GM21737 (cell line): ENCODE measurements around the gene PRDM11.
"Not testable (repeated sequence)": the region's sequence is repeated elsewhere in the genome, so short reads cannot be mapped to it uniquely, and the experiment has no call there.

Experiments
- ATAC-seq: cut with Tn5 transposase; IDR thresholded peaks from one replicate; pipeline ENCODE4 v1.9.1; 2021; ENCODE audit warnings: mild to moderate bottlenecking, moderate library complexity; ENCODE audit not compliant: unreplicated experiment

The PRDM11 gene

GRCh38 chr11:45146072-45147016 is at the start of gene PRDM11:
TSS of gene PRDM11 (plus strand) at chr11:45146639. CDS start at chr11:45181767, 35,128 bp downstream.
- peak; percentile 26 for ATAC-seq

DNA sequence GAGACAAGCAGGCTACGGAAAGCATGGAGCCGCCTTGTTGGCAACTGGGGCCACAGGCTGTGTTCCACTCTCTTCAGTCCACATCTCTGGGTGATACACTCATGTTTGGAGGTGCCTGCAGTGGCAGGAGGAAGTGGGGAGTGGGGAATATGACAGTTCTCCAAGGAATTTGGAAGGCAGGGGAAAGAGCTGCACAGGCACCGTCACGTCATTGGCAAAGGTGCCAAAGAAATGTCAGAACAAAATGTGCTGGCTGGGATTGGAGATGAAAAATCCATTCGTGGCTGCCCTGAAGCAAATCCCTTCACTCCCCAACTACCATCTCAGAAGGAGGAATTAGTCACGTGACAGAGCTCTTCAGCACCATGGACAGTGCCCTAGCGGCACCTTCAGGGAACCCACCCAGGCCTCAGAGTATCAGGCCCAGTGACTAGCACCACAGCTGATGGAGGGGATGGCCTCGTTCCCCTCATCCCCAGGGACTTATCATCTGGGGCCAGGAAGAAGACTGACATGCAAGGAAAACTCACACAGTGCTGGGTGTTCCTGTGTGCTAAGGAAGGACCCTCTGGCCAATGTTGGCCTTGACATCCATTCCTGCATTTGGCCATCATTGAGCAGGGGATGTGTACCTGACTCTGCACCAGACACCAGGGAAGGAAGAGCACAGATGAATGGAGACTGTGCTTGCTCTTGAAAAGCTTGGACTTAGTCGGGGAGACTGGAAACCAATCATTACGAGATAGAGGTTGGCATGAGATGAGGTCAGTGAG is 48.5 kb upstream of the PRDM11 start:
- ATAC-seq: no peak

- ATAC-seq: no peak
Measured at GRCh38 chr11:45098929-45099328, 47.5 kb upstream of the PRDM11 start.

- no peak for ATAC-seq
Measured at GRCh38 chr11:45100339-45100738, 46.1 kb upstream of the PRDM11 start.

DNA sequence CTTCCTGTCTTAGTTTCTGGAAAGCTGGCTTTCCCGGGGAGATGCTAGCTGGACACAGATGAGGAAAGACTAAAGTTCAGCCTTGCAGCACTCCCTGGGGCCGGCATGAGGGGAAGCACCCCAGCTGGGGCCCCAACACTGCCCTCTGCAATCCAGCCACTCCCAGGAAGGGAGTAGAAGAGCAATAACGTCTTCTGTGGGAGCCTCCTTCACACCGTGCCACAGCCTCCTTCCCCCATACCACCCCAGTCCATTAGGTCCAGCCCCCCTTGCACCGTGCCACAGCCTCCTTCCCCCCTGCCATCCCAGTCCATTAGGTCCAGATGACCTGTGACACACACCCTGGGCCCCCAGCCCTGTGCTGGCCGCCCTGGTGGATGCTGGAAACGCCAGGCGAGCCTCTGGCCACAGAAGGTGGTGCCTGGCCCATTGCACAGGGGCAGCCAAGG is 44.1 kb upstream of the PRDM11 start:
- no peak for ATAC-seq

DNA sequence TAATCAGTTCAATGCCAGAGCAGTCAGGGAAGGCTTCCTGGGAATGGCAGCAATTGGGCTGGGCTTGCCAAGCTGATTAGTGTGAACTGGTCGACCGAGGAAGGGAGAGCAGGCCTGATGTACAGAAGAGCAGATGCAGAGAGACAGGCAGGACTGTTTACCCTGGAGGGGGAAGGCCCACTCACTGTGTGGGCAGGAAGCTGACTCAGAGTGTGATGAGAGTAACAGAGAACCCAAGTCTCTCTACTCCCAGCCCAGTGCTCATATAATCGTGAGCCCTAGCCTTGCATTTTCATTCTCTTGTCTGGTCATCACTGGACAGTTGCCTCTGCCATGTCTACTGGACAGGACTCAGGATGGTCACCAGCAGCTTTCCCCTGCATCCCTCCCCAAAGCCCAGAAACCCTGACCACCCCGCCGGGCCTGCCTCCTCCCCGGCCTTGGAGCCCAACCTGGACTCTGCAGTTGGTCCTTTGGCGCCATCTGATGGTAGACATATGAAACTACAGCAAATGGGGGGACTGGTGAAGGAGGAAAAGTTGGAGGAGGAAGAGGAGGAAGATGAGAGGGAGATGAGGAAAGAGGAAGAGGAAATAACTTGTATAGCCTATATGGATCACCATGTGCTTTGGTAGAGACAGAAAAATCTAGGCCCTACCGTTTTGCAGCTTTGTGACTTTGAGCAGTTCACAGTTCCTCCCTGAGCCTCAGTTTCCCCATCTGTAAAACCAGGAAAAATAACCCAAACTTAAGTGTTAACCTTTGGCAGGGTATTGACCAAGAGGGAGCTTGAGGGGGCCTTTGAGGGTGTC is 43.4 kb upstream of the PRDM11 start:
- ATAC-seq: peak; percentile 97

GRCh38 chr11:45104006-45104789 is 42.2 kb upstream of the PRDM11 start:
- ATAC-seq: no peak

DNA sequence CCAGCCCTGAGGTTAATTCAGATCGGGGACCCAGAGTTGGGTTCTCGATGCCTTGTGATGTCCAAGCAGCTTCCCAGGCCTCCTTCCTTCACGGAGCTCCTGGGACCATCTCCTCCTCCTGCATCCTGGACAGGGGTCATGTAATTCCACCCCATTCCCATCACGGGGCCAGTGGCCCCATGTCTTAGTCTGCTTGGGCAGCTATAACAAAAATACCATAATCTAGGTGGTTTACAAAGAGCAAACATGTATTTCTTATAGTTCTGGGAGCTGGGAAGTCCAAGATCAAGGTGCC is 41.7 kb upstream of the PRDM11 start:
- no peak for ATAC-seq

GRCh38 chr11:45105233-45105983 is 41.0 kb upstream of the PRDM11 start:
- ATAC-seq: no peak

DNA sequence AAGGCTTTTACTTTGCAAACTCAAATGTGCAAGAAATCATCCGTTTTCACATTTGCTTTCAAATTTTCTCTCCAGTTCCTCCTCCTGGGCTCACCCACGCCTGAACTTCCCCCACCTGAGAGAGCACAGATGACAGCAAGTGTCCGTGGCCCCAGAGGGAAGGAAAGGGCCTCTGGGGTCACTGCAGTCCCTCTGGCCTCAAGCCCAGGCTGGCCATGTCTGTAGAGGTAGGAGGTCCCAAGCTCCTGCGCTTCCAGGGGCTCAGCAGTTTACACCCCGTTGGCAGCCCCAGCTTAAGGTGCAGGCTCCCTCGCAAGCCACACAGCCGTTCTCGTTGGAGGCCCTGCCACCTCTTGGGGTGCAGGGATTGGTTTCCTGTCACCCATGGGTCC is 40.5 kb upstream of the PRDM11 start:
- ATAC-seq: no peak

GRCh38 chr11:45106440-45106839 is 40.0 kb upstream of the PRDM11 start:
- no peak for ATAC-seq

DNA sequence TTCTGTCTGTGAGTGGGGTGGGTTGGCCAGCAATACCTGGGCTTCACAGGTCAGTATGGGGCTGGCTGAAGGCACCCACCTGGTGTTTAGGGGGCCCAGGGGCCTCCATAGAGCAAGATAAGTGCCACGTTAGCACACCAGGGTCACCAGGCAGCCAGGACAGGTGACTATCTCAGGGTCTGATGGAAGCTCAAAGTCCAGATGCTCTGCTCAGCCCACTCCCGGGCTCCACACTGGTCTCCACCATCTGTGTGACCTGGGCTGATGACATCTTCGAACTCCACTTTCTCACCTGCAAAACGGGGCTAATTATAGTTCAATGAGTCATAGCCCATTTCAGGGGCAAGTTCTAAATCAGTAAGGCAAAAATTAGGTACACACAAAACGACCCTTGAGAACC is 39.4 kb upstream of the PRDM11 start:
- ATAC-seq: no peak

DNA sequence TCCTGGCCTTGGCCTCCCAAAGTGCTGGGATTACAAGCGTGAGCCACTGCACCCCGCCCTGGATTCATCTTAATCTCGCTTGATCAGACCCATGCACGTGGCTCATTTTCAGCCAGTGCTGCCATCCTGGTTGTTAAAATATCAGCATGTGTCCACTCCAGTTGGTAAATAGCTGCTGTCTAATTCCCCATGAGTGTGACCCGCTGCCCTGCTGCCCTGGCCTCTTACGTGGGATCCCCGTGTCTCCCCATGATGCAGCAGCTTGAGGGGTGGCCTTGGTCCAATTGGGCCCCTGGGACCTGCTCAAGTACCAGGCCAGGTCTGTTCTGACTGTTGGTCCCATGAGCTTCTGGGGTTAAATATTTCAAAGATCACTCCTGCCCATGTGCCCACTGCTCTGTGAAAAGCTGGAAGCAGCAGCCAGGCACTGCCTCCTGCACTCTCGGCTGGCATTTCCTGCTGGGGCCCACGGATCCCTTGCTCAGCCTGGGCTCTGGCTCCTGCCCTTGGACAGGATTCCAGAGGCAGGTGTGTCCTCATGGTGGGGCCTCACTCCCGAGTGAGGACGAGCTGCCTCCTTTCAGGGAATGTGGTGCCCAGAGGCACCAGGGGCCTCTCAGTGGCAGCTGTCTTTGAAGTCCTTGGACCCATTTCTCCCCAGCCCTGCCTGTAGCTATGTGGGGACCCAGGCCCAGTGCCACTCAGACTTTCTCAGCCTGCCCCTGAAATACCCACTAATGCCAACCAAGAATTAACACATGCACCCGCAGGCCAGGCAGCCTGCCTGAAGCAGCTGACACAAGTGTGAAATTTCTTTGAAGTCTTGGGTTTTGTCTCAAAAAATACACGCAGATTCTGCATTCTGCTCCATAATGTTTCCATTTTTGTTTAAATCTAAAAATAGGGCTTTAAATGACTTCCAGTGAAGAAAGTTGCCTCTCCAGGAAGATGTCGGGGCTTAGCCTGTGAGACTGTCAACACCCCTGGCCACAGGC is 38.1 kb upstream of the PRDM11 start:
- no peak for ATAC-seq

- no peak for ATAC-seq
Measured at GRCh38 chr11:45109400-45109799, 37.0 kb upstream of the PRDM11 start.

DNA sequence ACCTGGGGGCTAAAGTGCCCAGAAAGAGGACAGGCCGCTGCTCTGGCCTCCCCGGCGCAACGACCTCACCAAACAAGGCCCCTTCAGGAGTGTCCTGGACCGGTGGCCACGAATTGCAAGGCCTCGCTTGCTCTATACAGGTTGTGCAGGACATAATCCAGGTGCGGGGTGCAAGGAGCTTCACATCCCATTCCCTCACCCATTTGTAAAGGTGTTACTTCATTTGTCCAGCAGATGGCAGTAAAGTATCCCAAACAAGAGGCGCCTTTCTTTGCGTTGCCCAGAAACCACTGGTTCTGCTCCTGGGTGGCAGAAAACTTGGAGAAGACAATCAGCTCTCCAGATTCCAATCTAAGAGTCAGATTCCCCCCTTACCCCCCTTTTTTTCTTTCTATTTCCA is 35.9 kb upstream of the PRDM11 start:
- no peak for ATAC-seq

DNA sequence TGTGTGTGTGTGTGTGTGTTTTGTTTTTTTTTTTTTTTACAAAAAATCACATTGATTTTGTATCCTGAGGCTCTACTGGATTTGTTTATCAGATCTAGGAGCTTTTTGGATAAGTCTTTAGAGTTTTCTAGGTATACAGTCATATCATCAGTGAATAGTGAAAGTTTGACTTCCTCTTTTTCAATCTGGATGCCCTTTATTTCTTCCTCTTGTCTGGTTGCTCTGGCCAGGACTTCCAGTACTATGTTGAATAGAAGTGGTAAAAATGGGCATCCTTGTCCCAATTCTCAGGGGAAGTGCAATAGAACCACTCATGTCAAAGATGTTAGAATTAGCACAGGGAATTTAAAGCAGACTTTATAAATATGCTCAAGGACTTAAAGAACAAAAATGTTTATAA is 32.6 kb upstream of the PRDM11 start:
- no peak for ATAC-seq

GRCh38 chr11:45127836-45128235 is 18.6 kb upstream of the PRDM11 start:
- not testable (repeated sequence) for ATAC-seq

DNA sequence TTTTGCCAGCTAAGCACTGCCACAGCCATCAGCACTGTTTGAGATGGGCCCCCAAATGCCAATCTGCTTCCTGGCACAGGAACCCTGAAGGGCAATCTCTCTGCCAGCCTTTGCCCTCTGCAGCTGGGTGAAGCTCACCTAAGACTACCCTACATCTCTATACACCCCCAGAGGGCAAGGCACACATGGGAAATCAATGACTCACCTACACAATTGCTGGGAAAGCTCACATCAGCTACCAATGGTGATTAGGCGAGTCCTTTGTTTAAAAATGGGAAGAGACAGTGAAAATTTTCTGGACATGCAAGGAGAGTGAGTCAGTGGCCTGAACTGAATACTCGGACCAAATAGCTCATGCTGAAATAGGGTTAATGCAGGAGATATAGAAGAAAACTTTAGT is 12.6 kb upstream of the PRDM11 start:
- ATAC-seq: no peak

- no peak for ATAC-seq
Measured at GRCh38 chr11:45141171-45141570, 5.3 kb upstream of the PRDM11 start.
